SK-N-SH (cell line): ENCODE data around the gene TMEM115. TPM values are rescaled to one million over a fixed set of nuclear protein-coding genes. Genes with fewer than 3 reads are reported as not detected.

Source experiments
- CTCF ChIA-PET: fragments of 300-600, 350-600 bp; formaldehyde crosslinking; extraction: SDS; loops from one replicate; lab custom pipeline; 2021; lab: Yijun Ruan, JAX
- POLR2A ChIA-PET: fragments of 350-600 bp; sonication (Branson Sonifier 250); formaldehyde crosslinking; extraction: SDS; loops from one replicate; lab custom pipeline; 2020; ENCODE audit warnings: antibody characterized with exemption, inconsistent platforms; lab: Yijun Ruan, JAX
- DNase-seq: peaks from one replicate; pipeline ENCODE4 v3.0.0; 2012
- H2AFZ ChIP-seq: fragments of 200-600 bp; sonication (generic); 2 replicates; pipeline ENCODE4 v1.8.1; 2016; ENCODE audit warnings: antibody characterized with exemption, mild to moderate bottlenecking, low read depth
- H3F3A ChIP-seq: fragments of 200-600 bp; sonication (generic); replicated peaks from 2 replicates; pipeline ENCODE3; 2016; ENCODE audit warnings: antibody characterized with exemption, mild to moderate bottlenecking; ENCODE audit not compliant: insufficient read depth
- H3K27ac ChIP-seq, 2 experiments: fragments of 200-500 bp in 1 of 2; fragments of 200-600 bp in 1 of 2; sonication (Bioruptor generic) in 1 of 2; sonication (generic), shearing (Covaris generic) in 1 of 2; 2 replicates each; pipeline versions ENCODE4 v1.5.1 to v1.6.1; 2014 to 2016; ENCODE audit warnings: low read depth in 2 of 2, inconsistent platforms in 1 of 2, low read length in 1 of 2, mild to moderate bottlenecking in 1 of 2, mixed read lengths in 1 of 2
- H3K27me3 ChIP-seq: fragments of 200-600 bp; sonication (generic), shearing (Covaris generic); 2 replicates; pipeline ENCODE4 v1.6.1; 2016; ENCODE audit warnings: mixed run types; ENCODE audit not compliant: insufficient read depth
- H3K36me3 ChIP-seq, 2 experiments: fragments of 200-500 bp in 1 of 2; fragments of 200-600 bp in 1 of 2; sonication (Bioruptor generic) in 1 of 2; sonication (generic) in 1 of 2; replicated peaks in 1 of 2; 2 replicates each; pipeline versions ENCODE3 to v1.5.1; 2014 to 2016; ENCODE audit warnings: low read length in 1 of 2, mild to moderate bottlenecking in 1 of 2; ENCODE audit not compliant: insufficient read depth in 2 of 2, control insufficient read depth in 1 of 2
- H3K4me1 ChIP-seq, 2 experiments: fragments of 200-500 bp in 1 of 2; fragments of 200-600 bp in 1 of 2; sonication (Bioruptor generic) in 1 of 2; sonication (generic), shearing (Covaris generic) in 1 of 2; 2 replicates each; pipeline versions ENCODE4 v1.5.1 to v1.6.1; 2014 to 2016; ENCODE audit warnings: low read depth in 1 of 2, low read length in 1 of 2, mixed run types in 1 of 2; ENCODE audit not compliant: insufficient read depth in 2 of 2, control insufficient read depth in 1 of 2
- H3K4me2 ChIP-seq: fragments of 200-600 bp; sonication (generic), shearing (Covaris generic); 2 replicates; pipeline ENCODE4 v1.6.1; 2017; ENCODE audit warnings: mixed run types
- H3K4me3 ChIP-seq, 2 experiments: fragments of 200-500 bp in 1 of 2; fragments of 200-600 bp in 1 of 2; sonication (Bioruptor generic) in 1 of 2; sonication (generic), shearing (Covaris generic) in 1 of 2; 2 replicates each; pipeline versions ENCODE4 v1.5.1 to v1.8.1; 2014 to 2016; ENCODE audit warnings: low read depth in 2 of 2, inconsistent platforms in 1 of 2, low read length in 1 of 2, mild to moderate bottlenecking in 1 of 2, mixed read lengths in 1 of 2, moderate library complexity in 1 of 2
- H3K79me2 ChIP-seq: fragments of 200-600 bp; sonication (generic); 2 replicates; pipeline ENCODE4 v1.8.1; 2017; ENCODE audit warnings: mild to moderate bottlenecking; ENCODE audit not compliant: insufficient read depth
- H3K9ac ChIP-seq: fragments of 200-600 bp; sonication (generic); 2 replicates; pipeline ENCODE4 v1.6.1; 2017; ENCODE audit warnings: mixed run types
- H3K9me2 ChIP-seq: fragments of 200-600 bp; sonication (generic); 2 replicates; pipeline ENCODE4 v1.6.1; 2017; ENCODE audit warnings: mixed run types
- H3K9me3 ChIP-seq: fragments of 200-600 bp; sonication (generic); 2 replicates; pipeline ENCODE4 v1.6.1; 2017; ENCODE audit warnings: mixed run types, mild to moderate bottlenecking, moderate library complexity
- H4K20me1 ChIP-seq: fragments of 200-600 bp; sonication (generic); 2 replicates; pipeline ENCODE4 v1.6.1; 2017; ENCODE audit warnings: mild to moderate bottlenecking, mixed run types; ENCODE audit not compliant: insufficient read depth
- CHD2 ChIP-seq: fragments of 150-350 bp; IDR thresholded peaks from 2 replicates; pipeline ENCODE4 v1.6.1; 2018; ENCODE audit warnings: low read length; ENCODE audit not compliant: partially characterized antibody
- EP300 ChIP-seq, 2 experiments: IDR thresholded peaks; 2 replicates each; pipeline versions ENCODE4 v1.4.0 to v1.6.1; 2012; ENCODE audit warnings: borderline replicate concordance in 1 of 2, low read depth in 1 of 2, low read length in 1 of 2
- EZH2phosphoT487 ChIP-seq: fragments of 200-600 bp; sonication (generic); IDR thresholded peaks from 2 replicates; pipeline ENCODE4 v1.6.1; 2017; ENCODE audit warnings: low read depth, mixed run types, mild to moderate bottlenecking, antibody characterized with exemption, moderate library complexity, borderline replicate concordance
- FOSL2 ChIP-seq: IDR thresholded peaks from 2 replicates; pipeline ENCODE4 v1.4.0; 2012; ENCODE audit warnings: low read depth, mild to moderate bottlenecking, moderate library complexity, borderline replicate concordance
- FOXJ3 ChIP-seq: sonication (generic); formaldehyde crosslinking; IDR thresholded peaks from 2 replicates; pipeline ENCODE4 v1.5.1; 2020; ENCODE audit warnings: mild to moderate bottlenecking, missing genetic modification reagents
- GABPA ChIP-seq: IDR thresholded peaks from 2 replicates; pipeline ENCODE4 v1.4.0; 2012; ENCODE audit warnings: low read depth, mild to moderate bottlenecking
- GATA2 ChIP-seq: sonication (generic); formaldehyde crosslinking; IDR thresholded peaks from 2 replicates; pipeline ENCODE4 v1.5.0; 2020; ENCODE audit warnings: mild to moderate bottlenecking, missing genetic modification reagents
- IRF3 ChIP-seq: fragments of 150-350 bp; IDR thresholded peaks from 2 replicates; pipeline ENCODE4 v1.6.1; 2016; ENCODE audit warnings: mild to moderate bottlenecking, low read depth, low read length
- MAX ChIP-seq: IDR thresholded peaks from 2 replicates; pipeline ENCODE4 v1.4.0; 2012; ENCODE audit warnings: low read depth
- MXI1 ChIP-seq: IDR thresholded peaks from 2 replicates; pipeline ENCODE4 v1.6.1; 2012; ENCODE audit warnings: mild to moderate bottlenecking, low read depth, low read length, improper control_type of control experiment
- NFIC ChIP-seq: IDR thresholded peaks from 2 replicates; pipeline ENCODE4 v1.4.0; 2012; ENCODE audit warnings: borderline replicate concordance
- PBX3 ChIP-seq: IDR thresholded peaks from 2 replicates; pipeline ENCODE4; 2012
- RAD21 ChIP-seq: IDR thresholded peaks from 2 replicates; pipeline ENCODE4 v1.6.1; 2012; ENCODE audit warnings: mild to moderate bottlenecking, low read length
- REST ChIP-seq: IDR thresholded peaks from 2 replicates; pipeline ENCODE4 v1.6.1; 2012; ENCODE audit warnings: mild to moderate bottlenecking, low read depth, low read length, moderate library complexity
- RXRA ChIP-seq: IDR thresholded peaks from 2 replicates; pipeline ENCODE4 v1.4.0; 2012; ENCODE audit warnings: low read depth, mild to moderate bottlenecking, borderline replicate concordance
- SIN3A ChIP-seq: IDR thresholded peaks from 2 replicates; pipeline ENCODE4 v1.6.1; 2012; ENCODE audit warnings: low read depth, mild to moderate bottlenecking, low read length, moderate library complexity, borderline replicate concordance
- WGBS: methylation state at CpG from one replicate; pipeline ENCODE4 v1.1.6; 2017; ENCODE audit warnings: low lambda C conversion rate; 5-methylcytosine and 5-hydroxymethylcytosine counted together
- polyA plus RNA-seq, 3 experiments: library from polyadenylated mRNA; depleted of rRNA; stranded (reverse); fragments of >200 nt; gene quantifications; 2 replicates each; pipeline ENCODE4 v1.2.3, GENCODE V29; 2012

Gene TMEM115
- polyA plus RNA-seq, 1 of the 3 experiments (the other 2 are of a cell fraction), result 47.8 TPM

- DNase-seq, result no peak
- ChIA-PET CTCF (interaction anchor here (0.7 to 6.0 kb wide), 11 partner anchors 13 to 130 kb away, joined by 3 to 60 read pairs (median 3); partner anchors contain the start of genes HYAL1, HYAL3, IFRD2 and NAA80), POLR2A (interaction anchor here (1.5 to 1.6 kb wide), 2 partner anchors 12 to 15 kb away, joined by 3 to 4 read pairs; no protein-coding TSS in a partner anchor)
- peak within 1 kb of the TSS; percentile 94 for H2AFZ ChIP-seq
- no peaks in the 10 kb centered on the region for H3K9me3 ChIP-seq
- H3K27me3 ChIP-seq, result no peaks in the 10 kb centered on the region
- H3K79me2 ChIP-seq, result peaks cover 52% of the 10 kb centered on the region
- H3K4me2 ChIP-seq, result peak within 1 kb of the TSS; percentile 80
- 95% methylated on average over 24 of the region's 31 CpGs for WGBS
- H3K27ac ChIP-seq, result peak within 1 kb of the TSS; percentile 92 to 94
- H3K4me3 ChIP-seq, result peak within 1 kb of the TSS; percentile 92 to 94
- peak within 1 kb of the TSS; percentile 93 for H3K9ac ChIP-seq
- no peaks in the 10 kb centered on the region for H3K9me2 ChIP-seq
- H3F3A ChIP-seq, result peaks cover 10% of the 10 kb centered on the region
- H3K36me3 ChIP-seq, result peaks cover 8 to 44% of the 10 kb centered on the region in 2 experiments
- no peaks in the 10 kb centered on the region for H4K20me1 ChIP-seq
- H3K4me1 ChIP-seq, result peaks cover 0 to 49% of the 10 kb centered on the region in 2 experiments; a peak in 2 of 4 replicates
- no peak for TF ChIP-seq SIN3A
Observed at GRCh38 chr3:50322386-50323091, 36.8 kb downstream of the TMEM115 start, which contains the start of gene HYAL2. TSS of gene HYAL2 (minus strand) at chr3:50322745. CDS start at chr3:50320489, 2,256 bp downstream.

GRCh38 chr3:50322115-50322385 is 37.3 kb downstream of the TMEM115 start:
- no peaks in the 10 kb centered on the region for H3K9me3 ChIP-seq
- H3K36me3 ChIP-seq, result peaks cover 8 to 49% of the 10 kb centered on the region in 2 experiments
- peak overlapping the region in 1 of 2 experiments; percentile 94; a peak in 1 of 4 replicates for H3K27ac ChIP-seq
- ChIA-PET POLR2A (interaction anchor here (1.0 to 1.8 kb wide), 4 partner anchors 12 to 23 kb away, joined by 3 to 5 read pairs (median 3); partner anchors contain the start of genes HYAL3 and NAA80), CTCF (interaction anchor here (1.0 to 6.0 kb wide), 12 partner anchors 13 to 170 kb away, joined by 3 to 60 read pairs (median 4); partner anchors contain the start of genes HYAL1, HYAL3, IFRD2 and NAA80)
- peaks cover 10% of the 10 kb centered on the region for H3F3A ChIP-seq
- no peak overlapping the region for H3K9ac ChIP-seq
- peaks cover 0 to 44% of the 10 kb centered on the region in 2 experiments; a peak in 2 of 4 replicates for H3K4me1 ChIP-seq
- no peak for DNase-seq
- H3K4me3 ChIP-seq, result peak overlapping the region in 1 of 2 experiments; percentile 92; a peak in 2 of 4 replicates
- H4K20me1 ChIP-seq, result no peaks in the 10 kb centered on the region
- no peaks in the 10 kb centered on the region for H3K27me3 ChIP-seq
- H3K4me2 ChIP-seq, result peak overlapping the region; percentile 80
- 60% methylated on average over 1 of the region's 14 CpGs for WGBS
- H2AFZ ChIP-seq, result peak overlapping the region; percentile 94
- peaks cover 51% of the 10 kb centered on the region for H3K79me2 ChIP-seq
- H3K9me2 ChIP-seq, result no peaks in the 10 kb centered on the region
- TF ChIP-seq FOSL2, result no peak
- TF ChIP-seq NFIC, result no peak
- no peak for TF ChIP-seq RXRA
- TF ChIP-seq EZH2phosphoT487, result no peak
- no peak for TF ChIP-seq GATA2
- TF ChIP-seq EP300 (IDR thresholded peaks at IDR 0.05; ENCODE audit: borderline replicate concordance in 1 of 2, low read depth in 1 of 2, low read length in 1 of 2), result no peak
- TF ChIP-seq SIN3A, result no peak
- TF ChIP-seq PBX3, result no peak
- TF ChIP-seq FOXJ3 (CRISPR knock-in tag), result no peak
- no peak for TF ChIP-seq REST
- TF ChIP-seq MXI1, result no peak
- no peak for TF ChIP-seq RAD21
- TF ChIP-seq MAX, result no peak
- no peak for TF ChIP-seq CHD2
- no peak for TF ChIP-seq GABPA
- TF ChIP-seq IRF3, result no peak
